Liver (tissue), 9 donors: ENCODE data around the gene COX7A1. TPM values are rescaled to one million over a fixed set of nuclear protein-coding genes. Genes with fewer than 3 reads are reported as not detected.
"Not testable (repeated sequence)": the region's sequence is repeated elsewhere in the genome, so short reads cannot be mapped to it uniquely, and the experiment has no call there.

ENCODE experiments used
- DNase-seq: peaks from one replicate; pipeline ENCODE4 v3.0.0-alpha.2; 2017; ENCODE audit warnings: low spot score
- H3K27ac ChIP-seq, 2 donors: one replicate each; pipeline ENCODE4 v1.7.0; 2013; ENCODE audit warnings: inconsistent platforms in 2 of 2, low read length in 2 of 2, control low read depth in 1 of 2, low read depth in 1 of 2, mild to moderate bottlenecking in 1 of 2
- H3K27me3 ChIP-seq, 4 donors: one replicate each; pipeline versions ENCODE4 v1.6.1 to v1.7.0; 2013; ENCODE audit warnings: low read length in 3 of 4, inconsistent platforms in 1 of 4, mild to moderate bottlenecking in 1 of 4, moderate library complexity in 1 of 4; ENCODE audit not compliant: control insufficient read depth in 4 of 4, insufficient read depth in 4 of 4
- H3K36me3 ChIP-seq, 4 donors: one replicate each; pipeline versions ENCODE4 v1.6.1 to v1.7.0; 2013; ENCODE audit warnings: low read length in 3 of 4, mild to moderate bottlenecking in 3 of 4, low read depth in 1 of 4, moderate library complexity in 1 of 4; ENCODE audit not compliant: control insufficient read depth in 4 of 4, insufficient read depth in 3 of 4
- H3K4me1 ChIP-seq, 4 donors: one replicate each; pipeline versions ENCODE4 v1.6.1 to v1.7.0; 2013; ENCODE audit warnings: low read length in 3 of 4, mild to moderate bottlenecking in 3 of 4, moderate library complexity in 1 of 4; ENCODE audit not compliant: control insufficient read depth in 4 of 4, insufficient read depth in 4 of 4
- H3K4me3 ChIP-seq, 3 donors: one replicate each; pipeline versions ENCODE4 v1.6.1 to v1.7.0; 2013; ENCODE audit warnings: low read length in 3 of 3, control low read depth in 1 of 3, low read depth in 1 of 3, mild to moderate bottlenecking in 1 of 3
- H3K9ac ChIP-seq, 2 donors: one replicate each; pipeline ENCODE4 v1.7.0; 2013; ENCODE audit warnings: low read length in 2 of 2, mild to moderate bottlenecking in 2 of 2, moderate library complexity in 2 of 2, control low read depth in 1 of 2, low read depth in 1 of 2
- H3K9me3 ChIP-seq, 4 donors: one replicate each; pipeline versions ENCODE4 v1.6.1 to v1.7.0; 2013; ENCODE audit warnings: low read length in 3 of 4; ENCODE audit not compliant: control insufficient read depth in 4 of 4
- FOXA1 ChIP-seq: IDR thresholded peaks from 2 replicates; pipeline ENCODE4 v1.6.1; 2016; ENCODE audit warnings: antibody characterized with exemption
- FOXA2 ChIP-seq: IDR thresholded peaks from 2 replicates; pipeline ENCODE4 v1.6.1; 2016; ENCODE audit warnings: antibody characterized with exemption
- GABPA ChIP-seq, 2 donors: IDR thresholded peaks in 1 of 2; conservative IDR thresholded peaks in 1 of 2; 2 replicates each; pipeline ENCODE4 v1.6.1; 2016; ENCODE audit warnings: antibody characterized with exemption in 2 of 2, mild to moderate bottlenecking in 1 of 2, moderate library complexity in 1 of 2
- HNF4A ChIP-seq, 2 donors: conservative IDR thresholded peaks; 2 replicates each; pipeline ENCODE4 v1.6.1; 2016; ENCODE audit warnings: antibody characterized with exemption in 2 of 2, mild to moderate bottlenecking in 2 of 2
- NR2F2 ChIP-seq: IDR thresholded peaks from 2 replicates; pipeline ENCODE4 v1.6.1; 2016; ENCODE audit warnings: antibody characterized with exemption
- RAD21 ChIP-seq, 2 donors: IDR thresholded peaks; 2 replicates each; pipeline ENCODE4 v1.6.1; 2016; ENCODE audit warnings: antibody characterized with exemption in 2 of 2, mild to moderate bottlenecking in 2 of 2
- YY1 ChIP-seq: IDR thresholded peaks from 2 replicates; pipeline ENCODE4 v1.6.1; 2016; ENCODE audit warnings: antibody characterized with exemption, mild to moderate bottlenecking
- ZBTB33 ChIP-seq: IDR thresholded peaks from 2 replicates; pipeline ENCODE4 v1.6.1; 2016; ENCODE audit warnings: antibody characterized with exemption
- WGBS: extraction: QIAGEN DNeasy Blood & Tissue Kit; methylation state at CpG from one replicate; pipeline ENCODE4 v1.1.7; 2013; 5-methylcytosine and 5-hydroxymethylcytosine counted together
- polyA plus RNA-seq, 2 donors: library from polyadenylated mRNA; stranded (reverse) in 1 of 2; unstranded in 1 of 2; fragments of 200-250 nt in 1 of 2; fragments of >200 nt in 1 of 2; fragmentation: Nextera tagmentation in 1 of 2; extraction: Ambion mirVana in 1 of 2; gene quantifications; one replicate each; pipeline versions ENCODE4 v1.2.1 to v1.2.3, GENCODE V29; 2013 to 2015
- total RNA-seq, 2 donors: library from RNA; depleted of rRNA; stranded (reverse); fragments of >200 nt; gene quantifications; one replicate each; pipeline ENCODE4 v1.2.3, GENCODE V29; 2014
- donor health status: healthy.
- donor health status: healthy.
- donor health status: healthy.
- donor health status: healthy.
- donor health status: healthy.

COX7A1 gene
- total and polyA plus RNA-seq, 4 donors = 0.17 to 11.4 (median 1.3) TPM

GRCh38 chr19:36182612-36183244 is 30.5 kb upstream of the COX7A1 start (continued):
- TF ChIP-seq ZBTB33 = no peak
- no peak for TF ChIP-seq NR2F2
- no peak for TF ChIP-seq FOXA1
- TF ChIP-seq FOXA2 = no peak
- TF ChIP-seq YY1 = no peak
- no peak for TF ChIP-seq RAD21 (IDR thresholded peaks at IDR 0.05)

GRCh38 chr19:36179077-36179476 is 26.8 kb upstream of the COX7A1 start:
- not testable (repeated sequence) for H3K27ac ChIP-seq, H3K4me1 ChIP-seq, DNase-seq, H3K27me3 ChIP-seq, H3K9me3 ChIP-seq, H3K4me3 ChIP-seq, H3K9ac ChIP-seq
- 73% methylated on average over 2 of the region's 2 CpGs for WGBS
- H3K36me3 ChIP-seq = peaks cover 0 to 13% (median 12%) of the 10 kb centered on the region in 4 donors

- H3K36me3 ChIP-seq, H3K9ac ChIP-seq, H3K27ac ChIP-seq, H3K27me3 ChIP-seq, DNase-seq, H3K4me3 ChIP-seq, H3K4me1 ChIP-seq, H3K9me3 ChIP-seq: not testable (repeated sequence)
- 76% methylated on average over 8 of the region's 8 CpGs for WGBS
These were observed 21.6 kb upstream of the COX7A1 start for GRCh38 chr19:36173846-36174245.

- Histone ChIP-seq H3K9ac (no peak overlapping the region), H3K36me3 (no peaks in the 10 kb centered on the region), H3K4me1 (peaks cover 0 to 2% (median 0%) of the 10 kb centered on the region in 4 donors), H3K4me3 (no peak overlapping the region), H3K27ac (no peak overlapping the region), H3K9me3 (no peaks in the 10 kb centered on the region), H3K27me3 (no peaks in the 10 kb centered on the region)
- no peak for TF ChIP-seq RAD21 (IDR thresholded peaks at IDR 0.05)
- no peak for TF ChIP-seq FOXA1
- no peak for TF ChIP-seq FOXA2
- TF ChIP-seq GABPA (IDR thresholded peaks at IDR 0.05 in 1 of 2, conservative IDR thresholded peaks at IDR 0.05 in 1 of 2) = no peak
- no peak for TF ChIP-seq HNF4A (conservative IDR thresholded peaks at IDR 0.05)
- TF ChIP-seq ZBTB33 = no peak
- WGBS = 95% methylated on average over 5 of the region's 5 CpGs
- DNase-seq = no peak
These were observed 20.6 kb upstream of the COX7A1 start for GRCh38 chr19:36172852-36173251.
